CD4-positive, alpha-beta T cell (primary cell): Measurements from ENCODE around the gene SLC22A12. TPM values are rescaled to one million over a fixed set of nuclear protein-coding genes. Genes with fewer than 3 reads are reported as not detected.

Experiments
- ATAC-seq: fragments of 200-7000 bp; cut with Tn5 transposase; one replicate; pipeline ENCODE4 v1.10.0; 2022; ENCODE audit warnings: mild to moderate bottlenecking; ENCODE audit not compliant: poor library complexity
- CTCF ChIA-PET: fragments of 350-600 bp; sonication (Branson Sonifier 250); formaldehyde crosslinking; loops from one replicate; lab custom pipeline; 2021; ENCODE audit warnings: antibody characterized with exemption, inconsistent platforms; lab: Charles Lee
- POLR2A ChIA-PET: fragments of 350-600 bp; sonication (Branson Sonifier 250); formaldehyde crosslinking; loops from one replicate; lab custom pipeline; 2021; ENCODE audit warnings: antibody characterized with exemption, inconsistent platforms; lab: Charles Lee
- DNase-seq, 14 experiments: peaks; one replicate each; pipeline ENCODE4 v3.0.0-alpha.2; 2013 to 2020; ENCODE audit warnings: mixed read lengths in 2 of 14
- H3K27ac ChIP-seq, 2 donors: one replicate each; pipeline versions ENCODE4 v1.5.1 to v1.7.0; 2013; ENCODE audit warnings: low read length in 2 of 2, low read depth in 1 of 2, mild to moderate bottlenecking in 1 of 2
- H3K27me3 ChIP-seq, 2 experiments: 1 replicate in 1 of 2; 2 replicates in 1 of 2; pipeline versions ENCODE4 v1.6.1 to v1.7.0; 2013; ENCODE audit warnings: low read length in 2 of 2, control low read depth in 1 of 2, mild to moderate bottlenecking in 1 of 2, moderate library complexity in 1 of 2; ENCODE audit not compliant: insufficient read depth in 2 of 2, control insufficient read depth in 1 of 2
- H3K36me3 ChIP-seq: one replicate; pipeline ENCODE4 v1.6.1; 2013; ENCODE audit warnings: low read length, control low read depth; ENCODE audit not compliant: insufficient read depth
- H3K4me1 ChIP-seq: one replicate; pipeline ENCODE4 v1.6.1; 2013; ENCODE audit warnings: low read length, control low read depth; ENCODE audit not compliant: insufficient read depth
- H3K4me3 ChIP-seq: one replicate; pipeline ENCODE4 v1.5.1; 2013; ENCODE audit warnings: mild to moderate bottlenecking, low read length, moderate library complexity
- H3K9me3 ChIP-seq, 2 experiments: 1 replicate in 1 of 2; 2 replicates in 1 of 2; pipeline versions ENCODE4 v1.6.1 to v1.7.0; 2013; ENCODE audit warnings: low read length in 2 of 2, mild to moderate bottlenecking in 2 of 2, control low read depth in 1 of 2, moderate library complexity in 1 of 2; ENCODE audit not compliant: control insufficient read depth in 1 of 2, insufficient read depth in 1 of 2
- H3K27ac Mint-ChIP-seq: one replicate; pipeline ENCODE4 v1.8.0; 2020; ENCODE audit warnings: mixed read lengths
- H3K27me3 Mint-ChIP-seq: one replicate; pipeline ENCODE4 v1.8.0; 2021; ENCODE audit warnings: mixed read lengths
- H3K36me3 Mint-ChIP-seq: one replicate; pipeline ENCODE4 v1.8.0; 2021; ENCODE audit warnings: low read depth, mixed read lengths
- H3K4me1 Mint-ChIP-seq: one replicate; pipeline ENCODE4 v1.8.0; 2021; ENCODE audit warnings: low read depth, mixed read lengths
- H3K4me3 Mint-ChIP-seq: one replicate; pipeline ENCODE4 v1.8.0; 2020; ENCODE audit warnings: mild to moderate bottlenecking, mixed read lengths
- H3K9me3 Mint-ChIP-seq: one replicate; pipeline ENCODE4 v1.8.0; 2020; ENCODE audit warnings: mixed read lengths
- CTCF ChIP-seq: fragments of 200-600 bp; IDR thresholded peaks from one replicate; pipeline ENCODE4 v1.8.0; 2022; ENCODE audit warnings: antibody characterized with exemption, mild to moderate bottlenecking
- intact Hi-C, 2 experiments: fragments of 100-400 bp; cut with DNase I in 1 of 2; cut with micrococcal nuclease in 1 of 2; formaldehyde crosslinking; loops; one replicate each; pipeline versions ENCODE4 v1.15.1 to v1.9.0; 2023 to 2025; cut with DNase I, micrococcal nuclease
- total RNA-seq, 174 experiments: library from RNA in 2 of 174; stranded (reverse) in 2 of 174; gene quantifications; one replicate each; pipeline ENCODE4 v1.2.3 and lab custom pipeline; 2021 to 2026

Gene SLC22A12
- total RNA-seq, 2 experiments from 2014 or later, result not detected

- Histone ChIP-seq H3K9me3 (no peaks in the 10 kb centered on the region), H3K27ac (no peak overlapping the region), H3K27me3 (no peaks in the 10 kb centered on the region), H3K4me3 (no peak overlapping the region), H3K4me1 (no peaks in the 10 kb centered on the region), H3K36me3 (no peaks in the 10 kb centered on the region)
- H3K4me1 Mint-ChIP-seq, result peaks cover 6% of the 10 kb centered on the region
- ATAC-seq (no peak), DNase-seq (no peak)
- H3K4me3 Mint-ChIP-seq, result no peak overlapping the region
- ChIA-PET POLR2A (no interaction called here), CTCF (interaction anchor here (0.6 kb wide), 1 partner anchor 175 kb away, joined by 3 read pairs; no protein-coding TSS in a partner anchor)
- no peaks in the 10 kb centered on the region for H3K27me3 Mint-ChIP-seq
- no peaks in the 10 kb centered on the region for H3K9me3 Mint-ChIP-seq
- intact Hi-C loops, result no loop called here
- H3K36me3 Mint-ChIP-seq, result no peaks in the 10 kb centered on the region
- no peak for TF ChIP-seq CTCF
- H3K27ac Mint-ChIP-seq, result no peak overlapping the region
Measured at GRCh38 chr11:64562723-64563351, 28.2 kb upstream of the SLC22A12 start.

DNA sequence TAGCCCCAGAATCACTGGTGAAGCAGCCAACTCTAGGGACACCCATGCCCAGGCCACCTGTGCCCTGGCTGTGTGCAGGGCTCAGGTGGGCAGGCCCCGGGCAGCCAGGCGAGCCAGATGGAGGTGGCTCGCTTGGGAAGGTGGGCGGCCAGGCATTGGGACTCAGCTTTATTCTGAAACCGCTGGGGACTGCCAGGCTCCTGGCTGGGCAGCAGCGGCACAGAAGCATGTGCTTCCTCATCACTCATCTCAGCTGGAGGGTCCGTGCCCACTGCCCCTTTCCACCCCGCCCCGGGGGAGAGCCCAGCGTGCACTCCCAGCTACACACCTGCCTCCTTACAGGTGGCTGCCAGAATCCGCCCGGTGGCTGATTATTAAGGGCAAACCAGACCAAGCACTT lies 27.1 kb upstream of the SLC22A12 start:
- no peak for ATAC-seq
- CTCF ChIA-PET, result no interaction called here

GRCh38 chr11:64564419-64564818 lies 26.6 kb upstream of the SLC22A12 start:
- H3K27me3 ChIP-seq, result no peaks in the 10 kb centered on the region
- Mint-ChIP-seq H3K4me3 (no peak overlapping the region), H3K27me3 (no peaks in the 10 kb centered on the region), H3K9me3 (no peaks in the 10 kb centered on the region), H3K36me3 (no peaks in the 10 kb centered on the region), H3K27ac (no peak overlapping the region), H3K4me1 (peaks cover 6% of the 10 kb centered on the region)
- H3K36me3 ChIP-seq, result no peaks in the 10 kb centered on the region
- ChIA-PET CTCF (no interaction called here), POLR2A (no interaction called here)
- no peak for TF ChIP-seq CTCF
- H3K27ac ChIP-seq, result no peak overlapping the region
- no peak overlapping the region for H3K4me3 ChIP-seq
- no peaks in the 10 kb centered on the region for H3K9me3 ChIP-seq
- H3K4me1 ChIP-seq, result no peaks in the 10 kb centered on the region
- no peak for ATAC-seq
- DNase-seq, result no peak
- intact Hi-C loops, result no loop called here

More for the DNA sequence above, 27.1 kb upstream of the SLC22A12 start:
- no peak overlapping the region for H3K4me3 Mint-ChIP-seq
- no peak overlapping the region for H3K27ac ChIP-seq
- POLR2A ChIA-PET, result no interaction called here
- no peaks in the 10 kb centered on the region for H3K36me3 Mint-ChIP-seq
- H3K4me1 Mint-ChIP-seq, result peaks cover 6% of the 10 kb centered on the region
- H3K4me3 ChIP-seq, result no peak overlapping the region
- no peaks in the 10 kb centered on the region for H3K27me3 Mint-ChIP-seq
- no peak for DNase-seq
- no peak overlapping the region for H3K27ac Mint-ChIP-seq
- no peaks in the 10 kb centered on the region for H3K27me3 ChIP-seq
- H3K4me1 ChIP-seq, result no peaks in the 10 kb centered on the region
- H3K9me3 ChIP-seq, result no peaks in the 10 kb centered on the region
- no peaks in the 10 kb centered on the region for H3K9me3 Mint-ChIP-seq
- no peaks in the 10 kb centered on the region for H3K36me3 ChIP-seq
- TF ChIP-seq CTCF, result no peak
- intact Hi-C loops, result no loop called here
